NOMO-1 treated with DMSO at 0.1 percent for 48 hours (cell line): ENCODE measurements around the gene SIPA1L2.

ENCODE experiments used
- DNase-seq: peaks from one replicate; lab custom pipeline; 2025; ENCODE audit not compliant: unreplicated experiment; lab: John Stamatoyannopoulos, UW

The SIPA1L2 gene

GRCh38 chr1:232593717-232594502 lies 36.0 kb downstream of the SIPA1L2 start:
- DNase-seq: no peak

GRCh38 chr1:232591344-232591743 lies 38.6 kb downstream of the SIPA1L2 start:
- no peak for DNase-seq

GRCh38 chr1:232590744-232591082 lies 39.2 kb downstream of the SIPA1L2 start:
- DNase-seq: peak; percentile 68

DNA sequence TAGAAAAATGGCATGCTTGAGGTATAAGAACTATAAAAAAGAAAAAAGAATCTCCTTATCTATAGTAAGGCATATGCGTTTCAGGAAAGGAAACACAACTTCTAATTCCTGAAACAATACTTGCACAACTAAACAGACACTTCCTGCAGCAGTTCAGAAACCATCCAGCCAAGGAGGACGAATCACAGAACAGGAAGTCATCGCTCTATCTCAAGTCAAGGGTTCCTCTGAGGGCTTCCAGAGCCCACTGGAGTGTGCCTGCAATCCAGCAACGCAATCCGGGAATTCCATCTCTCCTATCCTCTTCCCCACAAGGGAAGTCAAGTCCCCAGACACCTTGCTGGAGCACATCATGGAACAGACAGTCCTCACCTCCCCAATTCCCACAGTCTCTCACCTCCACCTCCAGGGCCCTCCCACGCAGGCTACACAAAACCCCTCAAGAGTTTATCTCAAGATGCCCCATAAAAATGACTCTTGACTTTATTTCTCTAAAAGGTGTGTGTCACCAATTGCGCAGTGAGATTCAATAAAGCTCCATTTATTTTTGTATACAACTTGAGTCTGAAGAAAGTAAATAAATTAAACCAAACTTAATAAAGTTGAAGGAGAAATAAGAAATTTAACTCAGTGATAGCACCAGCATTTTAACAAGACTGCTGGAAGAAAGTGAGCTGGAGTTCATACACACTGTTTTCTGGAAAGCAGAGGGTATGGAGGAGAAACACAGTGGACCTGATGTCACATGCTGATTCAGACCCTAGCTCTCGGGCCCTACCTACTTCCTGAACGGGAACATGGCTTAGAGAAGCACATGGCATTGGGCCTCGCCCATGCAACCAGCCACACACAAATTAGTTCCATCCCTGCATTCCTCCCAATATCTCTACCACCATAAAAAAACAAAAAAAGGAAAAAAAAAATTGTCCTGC lies 39.9 kb downstream of the SIPA1L2 start:
- DNase-seq: peak; percentile 61

- no peak for DNase-seq
Observed at GRCh38 chr1:232589111-232589811, 40.7 kb downstream of the SIPA1L2 start.

- DNase-seq: no peak
Observed at GRCh38 chr1:232587141-232588008, 42.6 kb downstream of the SIPA1L2 start.

- DNase-seq: no peak
Observed at GRCh38 chr1:232586679-232587078, 43.3 kb downstream of the SIPA1L2 start.

GRCh38 chr1:232585486-232585885 lies 44.4 kb downstream of the SIPA1L2 start:
- DNase-seq: no peak

DNA sequence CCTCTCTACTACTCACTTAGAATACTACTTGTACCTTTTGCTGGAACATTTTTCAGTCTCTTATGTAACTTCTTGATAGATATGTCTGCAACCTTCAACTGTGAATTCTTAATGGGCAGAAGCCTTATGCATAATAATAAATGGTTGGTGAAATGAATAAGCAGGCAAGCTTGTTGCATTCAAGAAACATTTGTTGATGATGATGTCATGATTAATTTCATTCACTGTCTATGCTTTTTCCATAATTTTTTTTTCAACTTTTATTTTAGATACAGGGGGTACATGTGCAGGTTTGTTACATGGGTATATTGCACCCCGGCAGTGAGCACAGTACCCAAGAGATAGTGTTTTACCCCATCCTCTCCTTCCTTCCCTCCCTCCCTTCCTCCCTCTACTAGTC lies 48.0 kb downstream of the SIPA1L2 start:
- DNase-seq: no peak
